Mesangial cell (primary cell): ENCODE measurements around the gene PRL. TPM values are rescaled to one million over a fixed set of nuclear protein-coding genes. Genes with fewer than 3 reads are reported as not detected.

ENCODE experiments used
- total RNA-seq: library from RNA; depleted of rRNA; stranded (reverse); fragments of >200 nt; gene quantifications from 2 replicates; pipeline ENCODE4 v1.2.3, GENCODE V29; 2015

Gene PRL
- total RNA-seq: not detected in 2 replicates

GRCh38 chr6:22296936-22297335 is at the start of gene PRL:
Gene PRL (minus strand): TSS chr6:22297036. CDS start chr6:22296982, 54 bp downstream.

